HG03108 (cell line): Measurements from ENCODE around the gene ST8SIA6.

Experiments used
- ATAC-seq: cut with Tn5 transposase; IDR thresholded peaks from one replicate; pipeline ENCODE4 v1.9.1; 2021; ENCODE audit warnings: moderate library complexity; ENCODE audit not compliant: unreplicated experiment

Gene ST8SIA6

GRCh38 chr10:17387861-17388503, 66.4 kb downstream of the ST8SIA6 start:
- no peak for ATAC-seq

GRCh38 chr10:17386616-17387075, 67.7 kb downstream of the ST8SIA6 start:
- ATAC-seq = no peak

- ATAC-seq = no peak
These were observed 68.4 kb downstream of the ST8SIA6 start for GRCh38 chr10:17386021-17386420.

- no peak for ATAC-seq
These were observed 69.3 kb downstream of the ST8SIA6 start for GRCh38 chr10:17385066-17385465.

GRCh38 chr10:17383801-17384555, 70.4 kb downstream of the ST8SIA6 start:
- no peak for ATAC-seq

GRCh38 chr10:17381502-17382142, 72.8 kb downstream of the ST8SIA6 start:
- no peak for ATAC-seq

- no peak for ATAC-seq
These were observed 73.5 kb downstream of the ST8SIA6 start for GRCh38 chr10:17380888-17381287.

GRCh38 chr10:17380016-17380415, 74.4 kb downstream of the ST8SIA6 start:
- ATAC-seq = no peak

- ATAC-seq = no peak
These were observed 75.2 kb downstream of the ST8SIA6 start for GRCh38 chr10:17379151-17379690.

GRCh38 chr10:17375936-17376584, 78.3 kb downstream of the ST8SIA6 start:
- no peak for ATAC-seq

- ATAC-seq = no peak
These were observed 85.6 kb downstream of the ST8SIA6 start for GRCh38 chr10:17368708-17369272.

GRCh38 chr10:17366705-17367104, 87.7 kb downstream of the ST8SIA6 start:
- no peak for ATAC-seq

GRCh38 chr10:17365402-17365801, 89.0 kb downstream of the ST8SIA6 start:
- ATAC-seq = no peak

- no peak for ATAC-seq
These were observed 95.9 kb downstream of the ST8SIA6 start for GRCh38 chr10:17358461-17358860.

- no peak for ATAC-seq
These were observed 96.6 kb downstream of the ST8SIA6 start for GRCh38 chr10:17357781-17358180.

- ATAC-seq = no peak
These were observed 97.6 kb downstream of the ST8SIA6 start for GRCh38 chr10:17356820-17357219.

- ATAC-seq = no peak
These were observed 99.6 kb downstream of the ST8SIA6 start for GRCh38 chr10:17354781-17355180.

GRCh38 chr10:17353568-17354300, 100.7 kb downstream of the ST8SIA6 start:
- ATAC-seq = no peak

GRCh38 chr10:17352583-17352982, 101.8 kb downstream of the ST8SIA6 start:
- ATAC-seq = no peak

GRCh38 chr10:17351506-17351905, 102.9 kb downstream of the ST8SIA6 start:
- no peak for ATAC-seq
